GM21528 (cell line): ENCODE data around the gene ACAP2.
"Not testable (repeated sequence)": the region's sequence is repeated elsewhere in the genome, so short reads cannot be mapped to it uniquely, and the experiment has no call there.

Experiments used
- ATAC-seq: cut with Tn5 transposase; IDR thresholded peaks from one replicate; pipeline ENCODE4 v1.9.1; 2021; ENCODE audit warnings: mild to moderate bottlenecking, moderate library complexity; ENCODE audit not compliant: unreplicated experiment, low FRiP score

Gene ACAP2

DNA sequence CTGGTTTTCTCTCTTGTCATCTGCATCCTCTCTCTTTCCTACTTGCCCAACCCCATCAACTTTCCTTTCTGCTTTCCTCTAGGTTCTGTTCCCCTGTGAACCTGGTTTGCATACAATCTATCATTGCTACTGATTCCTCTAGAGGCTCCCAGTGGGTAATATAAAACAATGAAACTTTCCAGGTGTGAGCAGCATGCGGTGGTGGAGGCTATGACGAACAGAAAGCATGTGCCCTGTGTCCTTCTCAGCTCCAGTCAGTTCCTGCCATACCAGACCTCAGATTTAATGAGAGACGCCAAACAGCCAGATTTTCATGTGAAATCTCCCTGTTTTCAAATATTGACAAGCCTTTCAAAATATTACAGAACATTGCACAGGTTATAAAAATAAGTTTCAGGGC lies 3.5 kb upstream of the ACAP2 start:
- ATAC-seq, result no peak

DNA sequence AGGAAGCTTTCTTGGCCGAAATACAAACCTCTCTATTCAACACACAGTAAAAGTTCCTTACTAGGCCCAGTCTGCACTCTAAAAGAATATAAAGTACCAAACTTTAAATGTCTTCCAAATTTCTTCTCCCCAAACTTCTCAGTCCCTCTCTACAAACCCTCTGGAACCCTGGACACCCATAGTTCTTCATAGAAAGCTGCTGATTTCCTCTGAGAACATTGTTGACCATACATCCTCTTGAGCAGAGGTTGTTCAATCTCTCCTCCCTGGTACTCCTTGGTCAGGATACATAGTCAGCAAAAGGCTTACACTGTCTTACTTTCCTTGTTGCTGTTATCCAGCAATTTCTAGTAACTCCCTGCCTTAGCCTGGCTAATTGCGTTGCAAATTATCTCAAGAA lies 3.1 kb upstream of the ACAP2 start:
- no peak for ATAC-seq

DNA sequence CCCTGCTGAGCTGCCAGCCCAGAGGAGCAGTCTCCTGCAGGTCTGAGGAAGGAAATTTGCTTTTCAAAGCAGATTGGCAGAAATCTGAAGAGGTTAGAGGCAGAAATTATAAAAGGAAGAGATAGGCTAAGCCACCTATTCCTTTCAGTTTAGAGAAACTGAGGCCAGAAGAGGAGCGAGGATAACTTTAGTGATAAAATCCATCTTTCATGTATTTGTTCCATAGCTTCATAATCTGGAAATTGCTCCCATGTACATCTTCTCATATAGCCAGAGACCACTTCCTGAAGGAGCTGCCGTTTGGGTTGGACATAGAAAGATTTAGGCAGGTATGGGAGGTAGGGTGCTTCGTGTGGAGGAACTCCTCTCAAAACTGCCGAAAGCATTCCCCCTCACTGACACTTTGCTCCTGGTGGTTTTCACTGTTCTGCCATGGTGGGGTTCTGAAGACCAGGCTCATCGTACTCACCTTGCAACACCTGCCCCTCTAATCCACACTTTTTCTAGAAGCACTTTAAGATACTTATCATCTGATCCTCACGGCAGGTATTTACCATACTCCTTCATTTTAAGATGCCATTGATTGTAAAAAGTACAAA lies 670 bp upstream of the ACAP2 start:
- ATAC-seq, result no peak

DNA sequence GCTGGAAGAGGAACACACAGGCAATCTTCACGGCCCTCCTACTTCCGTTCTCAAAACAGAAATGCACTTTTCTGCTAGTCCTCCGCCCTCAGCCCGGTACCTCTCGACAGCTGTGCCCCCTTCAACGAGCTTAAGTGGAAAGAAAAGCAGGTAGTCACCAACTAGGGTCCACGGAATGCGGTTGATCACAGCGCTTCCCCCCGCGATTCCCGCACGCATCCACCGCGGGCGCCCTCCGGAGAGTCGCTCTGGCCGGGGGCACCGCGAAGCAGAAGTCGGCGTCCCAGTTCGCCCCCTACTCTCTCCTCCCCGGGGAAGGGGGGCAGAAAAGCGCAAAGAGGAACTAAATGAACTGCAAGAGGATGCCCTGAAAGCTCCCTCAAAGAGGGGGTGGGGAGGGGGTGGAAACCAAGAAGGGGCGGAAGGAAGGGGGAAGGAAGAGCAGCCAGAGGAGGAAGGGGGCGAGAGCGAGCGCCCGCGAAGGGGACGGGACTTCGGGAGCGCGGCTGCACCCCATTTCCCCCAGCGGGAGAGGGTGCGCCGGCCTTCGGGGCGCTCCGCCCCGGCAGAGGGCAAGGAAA lies 738 bp downstream of the ACAP2 start:
- ATAC-seq, result peak; percentile 15

DNA sequence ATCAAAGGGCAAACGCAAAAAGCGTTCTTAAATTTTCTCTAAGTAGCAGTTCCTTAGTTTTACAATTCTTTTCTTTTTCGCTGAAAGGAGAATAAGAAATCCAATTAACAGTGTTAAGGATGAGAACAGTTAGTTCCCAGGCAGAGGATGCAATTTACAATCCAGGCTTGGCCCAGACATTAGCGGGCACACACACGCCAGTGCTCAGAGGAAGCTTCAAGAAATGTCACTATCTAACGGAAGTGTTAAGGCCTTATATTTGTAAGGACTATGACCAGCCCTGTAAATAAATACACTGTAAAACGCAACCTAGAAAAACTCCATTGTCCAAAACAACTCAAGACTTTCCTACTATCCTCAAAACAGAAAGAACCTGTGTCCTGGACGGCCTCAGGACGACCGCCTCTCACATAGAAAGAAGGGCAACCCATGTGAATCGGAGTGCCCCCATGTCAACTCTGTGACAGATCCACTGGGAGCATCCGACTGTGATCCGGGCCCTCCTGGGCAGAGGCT lies 1.3 kb downstream of the ACAP2 start:
- peak; percentile 9 for ATAC-seq

DNA sequence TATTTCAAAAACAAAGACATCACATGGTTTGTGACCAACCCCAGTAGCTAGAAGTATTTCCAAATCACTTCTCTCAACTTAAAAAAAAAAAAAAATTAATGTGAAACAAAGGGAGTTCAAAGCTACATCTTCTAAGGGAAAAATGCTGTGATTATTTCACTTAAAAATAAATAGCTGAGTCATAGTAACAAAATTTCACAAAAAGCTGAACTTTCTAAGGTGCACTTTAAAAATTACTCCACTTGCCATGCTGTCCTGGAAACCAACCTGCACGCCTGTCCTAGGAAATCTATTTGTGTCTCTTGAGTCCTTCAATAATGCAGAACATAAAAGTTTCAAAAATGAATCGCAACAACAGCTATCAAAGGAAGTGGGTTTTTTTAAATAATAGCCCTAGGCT lies 1.8 kb downstream of the ACAP2 start:
- ATAC-seq, result no peak

DNA sequence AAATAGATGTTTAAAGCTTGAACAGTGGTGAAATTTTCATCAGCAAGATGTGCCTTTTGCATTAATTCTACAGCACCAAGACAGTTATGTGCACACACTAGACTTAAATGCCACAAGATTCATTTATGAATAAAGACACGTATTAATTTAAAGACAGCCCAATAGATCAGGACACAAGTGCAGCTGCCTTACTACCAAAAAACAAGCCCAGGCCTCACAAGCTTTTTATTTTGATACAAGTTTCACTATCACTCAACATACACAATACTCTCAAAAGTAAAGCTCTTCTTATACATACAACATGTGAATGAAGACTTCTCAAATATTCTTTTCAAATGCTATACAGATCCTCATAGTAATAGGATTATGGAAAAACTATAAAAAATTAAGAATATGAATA lies 2.4 kb downstream of the ACAP2 start:
- no peak for ATAC-seq

DNA sequence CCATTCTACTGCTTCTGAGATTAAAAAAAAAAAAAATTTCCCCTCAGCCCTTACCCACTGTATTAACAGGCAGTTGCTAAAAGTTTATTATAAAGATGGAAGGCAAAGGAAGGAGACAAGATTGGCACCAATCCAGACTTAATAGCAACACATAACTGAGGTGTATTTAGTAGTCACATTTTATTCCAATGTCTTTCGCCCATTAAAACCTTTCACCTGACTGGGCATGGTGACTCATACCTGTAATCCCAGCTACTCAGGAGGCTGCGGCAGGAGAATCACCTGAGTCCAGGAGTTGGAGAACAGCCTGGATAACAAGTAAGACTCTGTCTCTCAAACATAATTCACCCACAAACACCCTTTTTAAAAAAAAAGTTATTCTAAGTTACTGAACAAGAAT lies 4.4 kb downstream of the ACAP2 start:
- no peak for ATAC-seq

DNA sequence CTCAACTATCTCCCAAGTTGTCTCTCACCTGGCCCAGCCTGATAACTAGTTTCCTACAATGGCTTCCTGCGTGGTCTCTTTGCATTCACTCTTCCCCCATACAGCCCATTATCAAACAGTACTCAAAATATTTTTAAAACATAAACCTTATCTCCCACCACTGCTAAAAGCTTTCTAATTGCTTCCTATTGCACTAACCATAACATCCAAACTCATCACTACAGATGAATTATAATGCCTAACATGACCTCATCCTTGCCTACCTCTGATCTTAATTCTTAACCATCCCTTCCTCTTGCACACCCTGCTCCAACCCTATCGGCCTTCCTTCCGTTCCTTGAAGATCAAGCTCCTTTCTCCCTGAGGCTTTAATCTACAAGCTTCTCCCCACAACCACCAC lies 17.0 kb downstream of the ACAP2 start:
- no peak for ATAC-seq

DNA sequence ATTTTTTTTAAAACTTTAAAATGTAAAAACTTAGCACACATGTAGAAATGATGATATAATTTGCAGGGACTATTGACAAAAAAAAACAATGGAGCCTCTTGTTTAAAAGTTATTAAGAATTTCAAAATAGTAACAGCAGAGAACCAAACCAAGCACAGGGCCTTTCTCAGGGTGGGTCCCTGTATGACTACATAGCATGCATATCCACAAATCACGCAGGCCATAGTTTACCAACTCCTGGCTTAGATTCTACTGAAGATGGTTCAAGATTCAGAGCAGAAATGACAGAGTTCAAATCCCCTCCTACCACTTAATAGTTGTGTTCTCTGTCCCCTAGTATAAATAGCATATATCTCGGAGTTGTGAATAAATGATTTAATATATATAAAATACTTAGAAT lies 19.0 kb downstream of the ACAP2 start:
- ATAC-seq, result no peak

DNA sequence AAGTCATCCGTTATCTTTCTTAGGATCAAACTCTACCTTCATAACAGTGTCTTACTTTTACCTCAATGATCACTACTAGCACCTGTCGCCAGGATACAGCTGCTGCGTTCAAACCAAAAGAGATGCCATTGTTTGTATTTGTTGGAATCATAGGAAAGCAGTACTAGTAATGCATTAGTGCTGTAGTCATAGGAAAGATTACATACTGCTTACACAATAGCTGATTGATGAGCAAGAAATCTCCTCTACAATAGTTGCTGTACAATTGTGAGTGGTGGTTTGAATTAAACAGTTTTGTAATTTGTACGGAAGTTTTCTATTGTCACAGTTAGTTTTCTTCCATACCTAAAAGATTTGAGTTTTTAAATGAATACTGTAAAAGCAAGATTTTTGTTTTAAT lies 21.4 kb downstream of the ACAP2 start:
- no peak for ATAC-seq

DNA sequence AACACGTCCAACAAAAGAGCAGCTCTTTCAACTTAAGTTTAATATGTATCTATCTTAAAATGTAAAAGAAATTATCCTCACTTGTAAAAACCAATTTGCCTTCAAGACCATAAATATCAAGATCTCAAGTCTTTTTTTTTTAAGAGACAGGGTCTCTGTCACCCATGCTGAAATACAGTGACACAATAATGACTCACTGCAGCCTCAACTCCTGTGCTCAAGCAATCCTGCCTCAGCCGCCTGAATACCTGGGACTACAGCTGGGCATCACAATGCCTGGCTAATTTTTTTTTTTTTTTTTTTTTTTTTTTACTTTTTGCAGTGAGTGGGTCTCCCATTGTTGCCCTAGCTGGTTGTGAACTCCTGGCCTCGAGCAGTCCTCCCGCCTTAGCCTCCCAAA lies 26.0 kb downstream of the ACAP2 start:
- ATAC-seq, result no peak

DNA sequence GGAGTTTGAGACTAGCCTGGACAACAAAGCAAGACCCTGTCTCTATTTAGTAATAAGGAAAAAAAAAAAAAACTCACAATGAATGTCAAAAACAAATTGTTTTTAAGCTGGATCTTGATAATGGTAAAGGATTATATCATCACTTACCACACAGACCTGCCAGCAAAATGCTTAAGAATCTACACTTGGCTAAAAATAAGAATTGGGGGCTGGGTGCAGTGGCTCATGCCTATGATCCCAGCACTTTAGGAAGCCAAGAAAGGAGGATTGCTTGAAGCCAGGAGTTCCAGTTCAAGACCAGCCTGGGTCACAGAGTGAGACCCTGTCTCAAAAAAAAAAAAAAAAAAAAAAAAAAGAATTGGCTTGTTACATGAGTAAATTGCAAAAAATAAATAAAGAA lies 31.0 kb downstream of the ACAP2 start:
- no peak for ATAC-seq

DNA sequence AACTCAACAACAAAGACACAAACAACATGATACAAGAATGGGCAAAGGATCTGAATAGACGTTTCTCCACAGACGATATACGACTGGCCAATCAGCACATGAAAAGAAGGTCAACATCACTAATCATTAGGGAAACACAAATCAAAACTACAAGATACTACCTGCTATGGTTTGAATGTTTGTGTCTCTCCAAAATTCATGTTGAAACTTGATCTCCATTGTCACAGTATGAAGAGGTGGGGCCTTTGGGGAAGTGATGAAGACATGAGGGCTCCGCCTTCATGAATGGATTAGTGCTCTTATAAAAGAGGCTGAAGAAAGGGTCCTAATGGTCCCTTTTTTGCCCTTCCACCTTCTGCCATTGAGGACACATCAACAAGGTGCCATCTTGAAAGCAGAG lies 32.3 kb downstream of the ACAP2 start:
- no peak for ATAC-seq

DNA sequence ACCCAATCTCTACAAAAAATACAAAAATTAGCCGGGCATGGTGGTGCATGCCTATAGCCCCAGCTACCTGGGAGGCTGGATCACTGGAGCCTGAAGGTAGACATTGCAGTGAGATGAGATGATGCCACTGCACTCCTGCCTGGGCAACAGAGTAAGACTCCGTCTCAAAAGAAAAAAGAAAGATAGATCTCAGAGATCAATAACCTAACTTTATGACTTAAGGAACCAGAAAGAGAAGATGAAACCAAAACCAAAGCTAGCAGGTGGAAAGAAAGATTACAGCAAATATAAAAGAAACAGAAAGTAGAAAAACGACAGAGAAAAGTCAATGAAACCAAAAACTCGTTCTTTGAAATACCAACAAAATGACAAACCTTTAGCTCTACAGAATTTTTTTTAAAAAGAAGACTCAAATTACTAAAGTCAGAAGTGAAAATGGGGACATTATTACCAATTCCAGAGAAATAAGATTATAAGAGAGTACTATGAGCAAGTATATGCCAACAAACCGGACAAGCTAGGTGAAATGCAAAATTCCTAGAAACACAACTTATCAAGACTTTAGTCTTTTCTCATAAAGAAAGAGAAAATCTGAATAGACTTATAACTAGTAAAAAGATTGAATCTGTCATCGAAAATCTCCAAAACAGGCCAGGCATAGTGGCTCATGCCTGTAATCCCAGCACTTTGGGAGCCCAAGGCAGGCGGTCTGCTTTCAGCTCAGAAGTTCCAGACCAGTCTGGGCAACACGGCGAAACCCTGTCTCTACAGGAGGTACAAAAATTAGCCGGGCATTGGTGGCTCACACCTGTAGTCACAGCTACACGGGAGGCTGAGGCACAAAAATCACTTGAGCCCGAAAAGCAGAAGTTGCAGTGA lies 35.0 kb downstream of the ACAP2 start:
- no peak for ATAC-seq

DNA sequence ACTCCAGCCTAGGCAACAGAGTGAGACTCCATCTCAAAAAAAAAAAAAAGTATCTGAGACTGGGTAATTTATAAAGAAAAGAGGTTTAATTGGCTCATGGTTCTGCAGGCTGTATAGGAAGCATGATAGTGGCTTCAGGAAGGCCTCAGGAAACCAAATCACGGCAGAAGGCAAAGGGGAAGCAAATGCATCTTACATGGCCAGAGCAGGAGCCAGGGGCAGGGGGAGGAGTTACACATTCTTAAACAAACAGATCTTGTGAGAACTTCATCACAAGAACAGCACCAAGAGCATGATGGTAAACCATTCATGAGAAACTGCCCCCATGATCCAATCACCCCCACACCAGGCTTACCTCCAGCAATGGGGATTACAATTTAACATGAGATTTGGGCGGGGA lies 37.2 kb downstream of the ACAP2 start:
- ATAC-seq, result no peak

DNA sequence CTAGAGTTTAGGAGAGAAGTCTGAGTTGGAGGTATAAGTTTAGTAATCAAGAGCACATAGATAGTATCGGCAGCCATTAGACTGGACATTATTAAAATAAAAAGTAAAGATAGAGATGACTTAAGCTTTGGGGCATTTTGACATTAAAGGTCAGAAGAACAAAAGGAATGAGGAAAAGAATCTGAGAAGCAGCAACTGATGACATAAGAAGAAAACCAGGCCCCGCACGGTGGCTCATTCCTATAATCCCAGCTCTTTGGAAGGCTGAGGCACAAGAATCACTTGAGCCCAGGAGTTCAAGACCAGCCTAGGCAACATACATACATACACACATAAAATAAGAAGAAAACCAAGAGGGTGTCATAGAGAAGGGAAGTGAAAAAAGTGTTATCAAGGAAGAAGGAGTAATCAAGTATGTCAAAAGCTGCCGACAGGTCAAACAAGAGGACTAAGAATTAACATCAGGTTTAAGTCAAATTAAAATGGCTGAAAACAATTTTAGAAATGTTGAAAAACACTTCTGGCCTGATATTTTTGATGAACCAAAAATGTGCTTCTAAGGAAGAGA lies 38.9 kb downstream of the ACAP2 start:
- ATAC-seq, result no peak

DNA sequence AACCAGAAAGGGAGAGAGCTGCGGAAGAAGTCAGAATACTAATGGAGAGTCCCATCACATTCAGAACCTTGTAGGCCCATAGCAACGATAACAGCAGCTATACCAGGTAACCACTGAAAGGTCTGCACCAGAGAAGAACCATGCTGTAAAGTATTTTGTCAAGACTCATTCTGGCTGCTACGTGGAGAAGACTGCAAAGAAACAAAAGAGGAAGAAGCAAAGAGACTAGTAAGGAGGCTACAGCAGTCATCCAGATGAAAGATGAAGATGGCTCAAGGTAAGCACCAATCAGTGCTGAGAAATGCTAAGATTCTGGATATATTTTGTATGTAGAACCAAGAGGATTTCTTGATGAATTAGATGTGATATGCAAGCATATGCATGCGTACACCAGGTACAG lies 39.6 kb downstream of the ACAP2 start:
- ATAC-seq, result no peak

DNA sequence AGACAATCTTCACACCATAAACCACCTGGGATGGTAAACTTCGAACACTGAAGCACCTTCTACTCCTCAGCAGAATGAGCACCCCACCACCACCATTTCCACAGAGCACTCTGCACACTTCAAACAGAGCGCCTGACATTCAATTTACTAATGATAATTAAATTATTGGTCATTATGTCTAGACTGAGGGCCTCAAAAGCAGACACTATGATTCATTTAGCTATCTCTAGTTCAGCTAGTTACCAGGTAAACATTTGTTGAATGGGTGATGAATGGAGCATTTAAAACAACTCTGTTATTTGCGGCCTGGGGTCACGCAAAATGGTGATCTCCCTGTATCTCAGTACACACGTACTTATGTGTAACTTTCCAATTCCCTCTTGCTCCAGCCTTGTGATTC lies 40.9 kb downstream of the ACAP2 start:
- no peak for ATAC-seq

DNA sequence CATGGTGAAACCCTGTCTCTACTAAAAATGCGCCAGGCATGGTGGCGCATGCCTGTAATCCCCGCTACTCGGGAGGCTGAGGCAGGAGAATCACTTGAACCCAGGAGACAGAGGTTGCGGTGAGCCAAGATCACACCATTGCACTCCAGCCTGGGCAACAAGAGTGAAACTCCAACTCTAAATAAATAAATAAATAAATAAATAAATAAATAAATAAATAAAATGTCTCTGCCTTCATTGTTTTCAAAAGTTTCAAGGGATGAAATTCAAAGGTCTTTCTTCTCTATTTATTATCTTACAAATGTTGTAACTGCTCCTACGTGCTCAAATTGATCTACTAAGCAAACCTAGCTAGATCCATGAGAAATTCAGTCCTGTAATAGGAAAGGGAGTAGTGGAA lies 44.4 kb downstream of the ACAP2 start:
- not testable (repeated sequence) for ATAC-seq

DNA sequence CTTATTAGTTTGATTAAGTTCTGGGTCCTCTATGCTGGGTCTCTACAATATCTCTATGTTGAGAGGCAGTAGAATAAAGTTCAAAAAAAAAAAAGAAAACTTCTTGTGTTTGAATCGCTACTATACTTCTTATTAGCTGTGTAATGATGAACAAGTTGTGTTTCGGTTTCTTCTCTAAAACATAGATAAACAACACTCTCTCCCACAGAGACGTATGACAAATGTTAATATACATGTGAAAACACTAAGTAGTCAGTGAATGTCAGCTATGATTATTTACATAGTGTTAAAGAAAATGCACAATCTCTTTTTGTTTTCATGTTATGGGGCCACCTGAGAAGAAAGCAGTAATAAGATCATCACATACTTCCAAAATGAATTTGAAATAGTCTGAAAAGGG lies 45.3 kb downstream of the ACAP2 start:
- no peak for ATAC-seq
